Stimulated activated CD4-positive, alpha-beta T cell treated with anti-CD3 and anti-CD28 coated beads, Interleukin-2, amount 100 ng/mL, for 24 hours (primary cell): Measurements from ENCODE around the gene INPP4A.
A peak's percentile ranks its signal among the peaks of the same experiment; 100 is the strongest.

Experiments used
- DNase-seq, 2 donors: peaks; one replicate each; pipeline ENCODE4 v3.0.0-alpha.2; 2020

INPP4A gene

DNA sequence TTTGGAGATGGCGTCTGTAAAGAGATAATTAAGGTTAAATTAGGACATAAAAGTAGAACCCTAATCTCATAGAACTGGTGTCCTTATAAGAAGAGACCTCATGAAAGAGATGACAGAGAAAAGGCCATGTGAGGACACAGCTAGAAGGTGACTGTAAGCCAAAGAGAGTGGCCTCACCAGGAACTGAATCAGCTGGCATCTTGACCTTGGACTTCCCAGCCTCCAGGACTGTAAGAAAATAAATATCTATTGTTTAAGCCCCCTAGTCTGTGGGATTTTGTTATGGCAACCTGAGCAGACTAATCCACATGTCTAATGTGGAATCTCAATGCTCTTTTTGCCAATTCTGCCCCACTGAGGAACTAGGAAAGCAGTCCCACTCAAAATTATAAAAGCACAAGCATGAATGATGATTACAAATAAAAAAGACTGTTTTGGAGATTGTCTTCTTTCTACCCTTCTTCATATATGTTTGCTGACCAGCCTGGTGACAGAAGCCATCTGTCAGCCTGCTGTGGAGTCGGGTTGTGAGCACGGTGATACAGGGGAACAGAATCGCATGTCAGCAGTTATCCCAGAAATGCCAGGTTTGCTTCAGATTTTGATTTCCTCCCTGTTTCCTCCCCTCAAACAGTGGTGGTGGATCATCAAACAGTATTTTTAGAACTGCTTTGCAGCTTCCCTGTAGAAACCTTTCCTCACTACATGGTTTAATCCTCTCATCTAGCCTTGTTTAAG is 54.2 kb downstream of the INPP4A start:
- DNase-seq = no peak

DNA sequence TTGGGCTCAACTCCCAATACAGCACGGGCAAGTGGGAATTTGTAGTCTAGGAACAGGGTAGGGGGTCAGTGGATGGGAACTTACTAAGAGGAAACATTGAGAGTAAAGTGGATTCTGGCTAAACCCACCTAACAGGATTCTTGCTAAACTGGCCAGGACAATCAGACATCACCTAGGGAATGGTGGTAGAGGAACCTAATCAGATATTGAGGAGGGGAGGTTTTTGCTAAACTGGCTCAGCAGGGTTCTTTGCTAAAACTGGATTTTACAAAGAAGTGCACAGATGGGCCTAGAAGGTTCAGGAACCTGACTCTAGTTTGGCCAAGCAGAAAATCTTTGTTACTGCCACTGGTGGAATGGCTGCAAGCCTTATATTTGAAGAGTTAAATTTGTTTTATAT is 55.9 kb downstream of the INPP4A start:
- no peak for DNase-seq

DNA sequence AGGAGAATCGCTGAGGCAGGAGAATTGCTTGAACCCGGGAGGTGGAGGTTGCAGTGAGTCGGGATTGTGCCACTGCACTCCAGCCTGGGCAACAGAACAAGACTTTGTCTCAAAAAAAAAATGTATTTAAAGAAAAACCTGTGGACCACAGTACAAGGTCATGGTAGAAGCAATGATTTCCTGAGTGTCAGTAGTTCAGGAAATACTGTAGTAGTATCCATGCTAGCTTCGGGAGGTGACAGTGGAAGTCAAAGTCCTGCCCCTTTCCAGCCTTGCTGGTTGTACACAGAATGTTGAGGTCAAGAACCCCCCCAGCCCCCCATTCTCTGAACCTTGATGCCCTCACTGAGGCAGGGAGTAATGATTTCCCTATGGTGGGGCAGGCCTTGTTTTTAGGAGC is 56.6 kb downstream of the INPP4A start:
- no peak for DNase-seq

DNA sequence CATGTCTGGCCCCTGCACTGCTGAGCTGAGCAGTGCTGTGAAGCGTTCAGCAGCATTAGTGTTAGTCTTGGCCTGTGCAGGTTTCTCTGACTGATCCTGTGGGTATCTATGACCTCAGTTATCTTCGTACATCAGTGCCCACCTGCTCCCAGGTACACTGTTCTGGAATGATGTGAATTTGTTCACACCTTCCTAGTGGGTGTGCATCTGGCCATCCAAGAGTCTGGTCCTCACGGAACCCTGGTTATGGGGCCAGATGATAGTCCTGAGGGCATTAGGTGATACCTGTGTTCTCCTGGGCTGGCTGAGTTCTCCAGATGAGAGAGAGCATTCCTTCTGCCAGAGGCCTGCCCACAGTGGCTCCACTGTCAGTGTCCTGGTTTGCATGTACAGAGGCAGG is 57.2 kb downstream of the INPP4A start:
- no peak for DNase-seq

DNA sequence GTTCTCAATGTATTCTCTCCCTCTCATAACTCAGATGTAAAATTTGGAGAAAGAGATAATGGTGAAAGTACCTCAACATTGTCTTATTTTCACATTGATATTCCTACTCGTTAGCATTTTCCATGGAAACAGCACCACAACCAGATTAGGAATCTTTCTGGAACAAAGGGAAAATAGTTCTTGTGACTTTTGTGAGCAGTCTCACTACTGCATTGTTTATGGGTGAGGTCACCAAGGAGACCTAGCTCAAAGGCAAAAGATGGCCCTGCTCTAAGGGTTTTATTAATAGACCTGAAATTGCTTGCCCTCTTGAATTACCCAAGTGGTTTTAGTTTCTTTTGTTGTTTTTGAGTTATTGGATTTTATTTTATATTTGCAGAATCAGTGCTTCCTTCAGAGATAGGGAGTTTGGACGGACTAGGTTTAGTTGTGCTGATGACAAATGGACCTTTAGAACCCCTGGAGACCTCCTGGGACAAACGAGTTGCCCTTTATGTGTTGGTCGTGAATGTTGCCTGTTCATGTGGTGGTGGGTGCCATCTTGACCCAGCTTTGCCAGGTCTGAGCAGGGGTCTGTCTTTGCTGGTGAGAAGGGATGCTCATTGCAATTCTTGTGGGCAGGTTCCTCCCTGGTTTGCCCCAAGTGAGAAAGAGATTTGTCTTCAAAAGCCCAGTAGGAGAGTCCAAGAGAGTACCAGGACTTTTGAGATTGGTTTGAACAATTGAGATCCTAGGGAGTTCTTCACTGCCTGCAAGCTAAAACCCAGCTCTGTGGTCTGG is 58.1 kb downstream of the INPP4A start:
- DNase-seq = no peak

GRCh38 chr2:98503481-98504105 is 58.9 kb downstream of the INPP4A start:
- no peak for DNase-seq

GRCh38 chr2:98504381-98505109 is 59.9 kb downstream of the INPP4A start:
- DNase-seq = no peak

DNA sequence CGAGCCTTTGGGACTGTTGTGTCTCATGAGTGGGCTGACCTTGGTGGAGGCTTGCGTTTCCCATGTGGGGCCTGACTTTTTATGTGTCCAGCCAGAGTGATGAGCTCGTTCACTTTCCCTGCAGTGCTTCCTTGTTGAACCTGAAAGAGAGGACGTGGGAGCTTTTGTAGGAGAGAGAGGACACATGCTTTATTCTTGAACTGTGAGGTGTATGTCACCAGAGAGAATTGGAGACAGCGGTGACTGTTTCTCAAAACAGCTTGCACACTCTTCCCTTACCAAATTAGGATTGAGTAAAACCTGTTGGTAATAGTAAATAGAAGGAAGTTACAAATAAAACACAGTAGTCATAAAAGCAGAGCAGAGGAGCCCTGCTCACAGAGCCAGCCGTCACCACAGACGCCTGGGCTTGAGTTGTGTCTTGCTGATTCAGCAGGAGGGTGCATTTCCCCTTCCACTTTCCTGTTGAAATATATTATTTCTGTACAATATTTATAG is 60.7 kb downstream of the INPP4A start:
- DNase-seq = no peak

DNA sequence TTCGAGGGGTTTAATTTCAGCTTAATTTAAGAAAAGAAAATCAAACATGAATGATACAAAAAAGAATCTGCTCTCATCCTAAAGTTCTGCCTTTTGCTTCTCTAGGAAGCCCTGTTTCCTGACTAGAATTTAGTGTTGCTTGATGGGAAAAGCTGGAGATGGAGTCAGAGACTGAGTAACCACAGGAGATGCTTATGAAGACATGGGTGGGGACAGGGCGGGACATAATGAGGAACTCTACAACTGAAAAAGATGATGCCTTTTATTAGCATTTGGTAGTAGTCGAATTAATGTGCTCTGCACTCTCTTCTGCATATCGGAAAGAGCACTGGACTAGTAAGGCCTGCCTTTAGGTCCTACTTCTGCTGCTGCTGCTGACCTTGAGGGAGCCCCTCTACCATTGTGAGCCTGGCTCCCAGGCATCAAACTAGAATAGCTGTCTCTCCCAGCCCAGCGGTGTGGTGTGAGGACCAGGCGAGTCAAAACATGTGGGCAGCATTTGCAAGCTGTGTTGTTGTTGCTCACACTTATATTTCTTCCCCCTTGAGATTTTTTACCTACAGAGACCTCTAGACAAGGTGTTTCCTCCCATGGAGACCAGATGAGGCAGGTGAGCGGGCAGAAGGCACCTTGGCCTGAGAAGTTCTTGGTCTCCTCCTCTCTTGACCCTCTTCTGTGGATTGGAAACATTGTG is 61.5 kb downstream of the INPP4A start:
- no peak for DNase-seq

GRCh38 chr2:98506881-98507280 is 62.2 kb downstream of the INPP4A start:
- DNase-seq = no peak

- DNase-seq = no peak
These were observed 62.8 kb downstream of the INPP4A start for GRCh38 chr2:98507461-98507860.

GRCh38 chr2:98507891-98508708 is 63.4 kb downstream of the INPP4A start:
- no peak for DNase-seq

DNA sequence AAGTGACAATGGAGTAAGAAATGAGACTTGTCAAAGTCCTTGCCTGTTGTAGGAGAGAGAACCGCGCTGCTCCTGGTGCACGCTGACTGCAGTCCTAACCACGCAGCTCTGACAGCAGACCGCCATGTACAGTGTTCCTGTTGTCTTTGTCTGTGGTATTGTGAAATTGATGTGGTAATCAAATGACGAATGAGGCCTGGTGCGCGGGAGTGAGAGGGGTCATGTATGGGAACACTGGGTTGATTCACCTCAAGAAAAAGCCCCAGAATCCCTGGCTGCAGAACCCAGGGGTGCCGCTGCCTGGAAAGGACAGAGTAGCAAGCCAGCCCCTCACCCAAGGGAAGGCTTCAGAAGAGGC is 64.0 kb downstream of the INPP4A start:
- peak; percentile 68 to 79 for DNase-seq

DNA sequence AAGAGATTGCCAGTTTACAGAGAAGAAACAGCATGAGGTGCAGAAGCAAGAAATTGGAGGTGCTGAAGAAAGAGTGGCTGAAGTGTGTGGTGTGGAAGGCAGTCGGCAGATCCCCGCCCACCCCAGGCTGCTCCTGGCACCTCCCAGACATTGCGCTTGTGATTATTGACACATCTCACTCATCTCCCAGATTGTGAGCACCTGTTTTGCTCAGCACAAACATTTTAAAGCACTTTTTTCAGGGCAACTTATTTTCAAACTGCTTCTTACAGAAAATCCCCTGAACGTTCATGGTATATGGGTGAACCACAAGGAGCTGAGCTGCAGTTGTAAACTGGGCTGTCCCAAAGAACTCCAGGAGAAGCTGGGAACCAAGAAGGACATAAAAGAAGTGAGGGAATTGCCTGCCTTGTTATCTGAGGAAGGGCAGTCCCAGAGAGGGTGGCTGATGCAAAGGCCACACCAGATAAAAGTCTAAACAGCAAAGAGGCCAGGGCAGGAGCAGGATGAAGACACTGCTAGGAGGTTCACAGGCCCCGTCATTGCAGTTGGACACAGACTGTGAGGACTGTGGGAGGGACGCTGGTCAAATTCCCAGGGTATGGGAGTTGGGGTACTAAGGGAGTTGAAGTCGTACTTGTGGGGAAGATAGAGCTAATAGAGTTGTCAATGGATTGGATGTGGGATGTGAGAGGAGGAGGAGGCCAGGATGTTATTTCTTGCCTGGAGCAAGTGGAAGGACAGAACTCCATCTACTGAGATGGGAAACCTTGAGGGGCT is 65.1 kb downstream of the INPP4A start:
- DNase-seq = no peak

- DNase-seq = no peak
These were observed 65.6 kb downstream of the INPP4A start for GRCh38 chr2:98510322-98510662.

DNA sequence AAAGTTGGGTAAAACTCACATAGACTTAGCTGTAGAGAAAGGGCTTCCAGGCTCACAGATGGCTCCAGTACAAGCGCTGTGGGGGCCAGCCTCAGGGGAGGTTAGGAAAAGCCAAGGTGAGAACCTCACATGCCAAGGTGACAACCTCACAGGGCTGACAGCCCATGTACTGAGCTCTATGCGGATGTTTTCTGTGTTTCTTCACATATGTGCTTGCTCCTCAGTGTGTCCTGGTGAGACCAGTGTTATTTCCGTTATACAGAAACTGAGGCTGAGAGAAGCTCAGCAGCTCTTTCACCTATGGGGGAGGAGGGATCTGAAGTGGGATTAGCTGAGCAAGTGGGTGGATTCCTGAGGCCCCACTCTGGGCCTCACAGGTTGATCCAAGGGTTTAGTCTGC is 67.3 kb downstream of the INPP4A start:
- DNase-seq = no peak

- DNase-seq = no peak
These were observed 68.0 kb downstream of the INPP4A start for GRCh38 chr2:98512699-98513098.

DNA sequence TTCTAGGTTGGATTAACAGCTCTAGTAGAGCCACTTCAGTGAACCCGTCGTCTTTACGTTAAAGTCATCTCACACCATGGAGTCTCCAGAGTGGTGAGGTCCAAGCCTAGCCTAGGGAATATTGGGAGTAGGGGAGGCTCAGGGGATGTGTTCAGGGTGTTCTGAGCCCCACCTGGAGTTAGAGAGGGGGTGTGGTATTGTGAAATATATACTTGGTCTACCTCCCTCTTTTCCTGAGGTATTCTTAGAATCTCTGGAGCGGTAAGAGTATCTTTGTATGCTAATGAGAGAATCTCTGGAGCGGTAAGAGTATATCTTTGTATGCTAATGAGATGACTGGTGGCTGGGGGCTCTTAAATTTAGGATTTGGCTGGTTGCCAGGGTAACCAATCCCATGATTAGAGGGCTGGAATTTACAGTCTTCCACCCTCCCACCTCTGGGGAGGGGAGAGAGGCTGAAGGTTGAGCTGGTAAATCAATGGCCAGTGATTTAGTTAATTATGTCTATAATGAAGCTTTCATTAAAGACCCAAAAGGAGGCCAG is 69.5 kb downstream of the INPP4A start:
- DNase-seq = no peak

- DNase-seq = no peak
These were observed 70.2 kb downstream of the INPP4A start for GRCh38 chr2:98514879-98515249.

DNA sequence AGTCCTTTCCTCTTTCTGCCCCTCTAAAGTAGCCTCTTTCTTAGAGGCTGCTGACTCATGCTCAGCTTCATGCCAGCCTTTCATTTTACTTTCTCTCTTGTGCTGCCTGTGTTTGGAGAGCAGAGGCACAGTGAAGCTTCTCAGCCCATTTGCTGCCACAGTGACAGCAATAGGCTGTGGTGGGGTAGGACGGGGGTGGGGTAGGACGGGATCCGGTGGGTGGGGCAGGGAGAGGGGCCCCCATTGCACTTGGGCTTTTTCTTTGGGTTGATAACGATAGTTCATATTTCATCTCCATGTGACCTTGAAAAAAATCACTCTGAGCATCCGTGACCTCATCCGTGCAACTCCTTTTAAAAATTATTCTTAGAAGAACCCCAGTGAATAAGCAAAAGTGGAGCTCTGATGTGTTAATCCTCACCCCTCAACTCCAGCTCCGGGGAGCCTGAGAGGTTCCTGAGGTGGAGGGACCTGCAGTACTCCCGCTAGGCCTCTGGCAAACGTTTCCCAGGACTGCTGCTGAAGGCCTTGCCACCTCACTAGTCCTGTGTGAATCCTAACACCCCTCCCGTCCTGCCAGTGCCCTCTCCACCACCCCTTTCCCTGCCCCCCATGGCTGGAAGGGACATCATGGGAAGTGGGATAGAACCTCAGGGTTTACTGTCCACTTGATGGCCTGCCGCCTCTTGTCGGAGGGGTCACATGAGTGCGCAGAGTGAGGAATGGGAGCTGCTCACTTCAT is 70.8 kb downstream of the INPP4A start:
- DNase-seq = no peak
